Right hindlimb (tissue), 1 donor: Measurements from ENCODE around the gene RYR1.

ENCODE experiments used
- DNase-seq: peaks from one replicate; pipeline ENCODE4 v3.0.0-alpha.2; 2018

The RYR1 gene

DNA sequence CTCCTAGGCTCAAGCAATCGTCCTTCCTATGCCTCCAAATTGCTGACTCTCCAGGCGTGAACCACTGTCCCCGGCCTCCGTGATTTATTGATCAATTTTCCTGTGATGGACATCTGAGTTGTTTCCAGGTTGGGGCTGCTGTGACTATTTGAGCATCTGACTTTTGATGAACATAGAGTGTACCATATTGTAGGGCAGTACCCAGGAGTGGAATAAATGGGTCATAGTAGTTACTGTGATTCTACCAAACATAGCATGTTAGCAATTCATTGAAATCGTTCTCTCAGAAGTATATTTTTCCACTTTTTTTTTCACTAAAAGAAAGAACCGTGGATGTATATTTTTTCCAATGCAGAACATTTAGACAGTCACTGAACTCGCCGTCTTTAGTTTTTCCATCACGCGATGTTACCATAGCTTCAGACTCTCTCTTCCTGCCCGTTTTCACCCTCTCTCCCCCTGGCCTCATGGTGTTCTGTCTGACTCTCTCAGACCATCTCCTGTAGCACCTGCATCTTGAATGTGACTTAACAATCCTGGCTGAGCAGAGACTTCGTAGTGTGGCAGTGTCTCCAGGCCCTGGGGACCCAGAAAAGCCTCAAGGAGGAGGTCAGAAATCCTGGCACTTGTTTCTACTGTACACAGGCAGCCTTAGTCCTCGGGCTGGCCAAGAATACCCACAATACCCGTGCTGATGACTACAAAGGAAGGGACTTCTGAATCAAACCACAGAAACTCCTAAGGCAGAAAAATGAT is 4.3 kb upstream of the RYR1 start:
- DNase-seq, result no peak

DNA sequence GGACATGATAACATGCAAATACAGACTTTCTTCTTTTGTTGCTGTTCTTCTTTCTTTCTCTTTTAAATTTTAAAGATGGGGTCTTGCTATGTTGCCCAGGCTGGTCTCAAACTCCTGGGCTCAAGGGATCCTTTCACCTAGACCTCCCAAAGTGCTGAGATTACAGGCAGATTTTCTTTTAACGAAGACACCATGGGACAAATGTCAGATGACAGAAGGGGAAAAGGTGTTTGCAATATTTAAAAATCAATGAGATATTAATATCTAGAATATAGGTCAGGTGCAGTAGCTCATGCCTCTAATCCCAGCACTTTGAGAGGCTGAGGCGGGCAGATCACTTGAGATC is 3.7 kb upstream of the RYR1 start:
- DNase-seq, result no peak

DNA sequence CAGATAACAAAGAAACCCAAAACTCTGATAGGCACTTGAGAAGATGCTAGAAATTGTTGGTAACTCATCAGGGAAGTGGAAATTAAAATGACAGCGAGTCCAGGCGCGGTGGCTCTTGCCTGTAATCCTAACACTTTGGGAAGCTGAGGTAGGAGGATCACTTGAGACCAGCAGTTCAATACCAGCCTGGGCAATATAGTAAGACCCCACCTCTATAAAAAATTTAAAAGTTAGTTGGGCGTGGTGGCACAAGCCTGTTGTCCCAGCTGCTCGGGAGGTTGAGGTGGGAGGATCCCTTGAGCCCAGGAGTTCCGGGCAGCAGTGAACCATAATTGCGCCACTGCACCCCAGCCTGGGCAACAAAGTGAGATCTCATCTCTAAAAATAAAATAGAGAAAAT is 2.6 kb upstream of the RYR1 start:
- no peak for DNase-seq

DNA sequence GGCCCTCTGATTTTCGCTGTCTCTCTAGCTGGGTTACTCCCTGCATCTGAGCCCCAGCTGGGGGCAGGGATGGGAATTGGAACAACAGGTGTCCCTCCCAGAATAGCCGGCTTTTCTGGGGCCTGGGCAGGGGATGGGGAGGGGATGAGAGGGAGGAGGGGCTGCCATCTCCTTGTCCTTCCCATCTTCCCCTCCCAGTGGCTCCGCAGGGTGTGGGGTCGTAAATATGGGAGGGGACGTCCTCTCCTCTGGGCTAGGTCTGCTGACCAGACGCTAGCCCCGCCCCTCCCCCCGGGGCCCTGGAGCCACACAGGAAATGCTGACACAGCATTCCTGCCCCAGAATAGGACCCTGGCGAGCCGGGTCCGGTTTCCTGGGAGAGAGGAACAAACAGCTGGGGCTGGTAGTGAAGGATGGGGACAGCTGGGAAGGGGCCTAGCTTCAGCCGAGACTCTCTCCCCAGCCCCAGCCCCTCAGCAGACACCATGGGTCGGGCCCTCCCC is 1.1 kb downstream of the RYR1 start:
- peak; percentile 90 for DNase-seq

GRCh38 chr19:38437295-38437694 is 3.8 kb downstream of the RYR1 start:
- DNase-seq, result no peak

- no peak for DNase-seq
These were observed 4.4 kb downstream of the RYR1 start for GRCh38 chr19:38437917-38438316.

DNA sequence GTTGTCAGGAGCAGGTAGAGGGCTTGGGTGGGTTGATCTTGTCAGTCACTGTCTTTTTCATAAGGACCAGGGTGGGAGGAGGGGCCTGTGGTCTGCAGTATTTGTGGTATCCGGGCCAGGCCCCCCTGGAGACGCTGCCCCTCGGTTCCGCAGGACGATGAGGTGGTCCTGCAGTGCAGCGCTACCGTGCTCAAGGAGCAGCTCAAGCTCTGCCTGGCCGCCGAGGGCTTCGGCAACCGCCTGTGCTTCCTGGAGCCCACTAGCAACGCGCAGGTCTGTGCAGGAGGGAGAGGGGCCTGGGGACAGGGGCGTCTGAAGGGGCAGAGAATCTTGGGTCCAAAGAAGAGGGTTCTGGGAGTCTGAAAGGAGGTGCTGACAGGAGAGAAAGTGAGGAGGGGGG is 7.1 kb downstream of the RYR1 start:
- DNase-seq, result no peak

DNA sequence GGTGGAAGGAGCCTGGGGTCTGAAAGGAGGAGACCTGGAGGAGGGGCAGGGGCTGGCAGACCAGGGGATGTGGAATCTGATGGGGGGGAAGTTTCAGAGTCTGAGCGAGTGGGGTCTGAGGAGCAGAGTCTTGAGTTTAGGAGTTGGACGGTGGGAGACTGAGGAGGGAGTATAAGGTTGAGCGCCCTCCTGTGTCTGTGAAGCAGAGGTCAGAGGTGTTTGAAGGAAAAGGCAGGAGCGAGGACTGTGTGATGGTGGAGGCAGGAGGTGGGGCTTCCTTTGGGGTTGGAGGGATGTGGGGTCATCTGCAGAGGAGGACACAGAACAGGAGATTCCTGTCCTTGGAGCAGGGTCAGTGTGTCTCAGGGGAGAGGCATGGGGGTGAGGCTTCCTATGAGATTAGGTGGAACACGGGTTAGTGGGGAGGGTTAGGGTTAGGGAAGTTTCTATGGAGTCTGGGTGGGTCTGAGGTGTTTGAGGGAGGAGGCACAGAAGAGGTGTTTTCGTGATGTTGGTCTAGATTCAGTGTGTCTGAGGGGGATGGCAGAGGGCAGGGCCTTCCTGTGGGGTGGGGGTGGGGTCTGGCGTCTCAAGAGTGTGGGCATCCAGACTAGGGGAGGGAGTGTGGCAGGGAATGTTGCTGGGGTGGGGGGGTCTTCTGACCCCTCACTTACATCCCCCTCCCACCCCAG is 8.3 kb downstream of the RYR1 start:
- DNase-seq, result no peak

DNA sequence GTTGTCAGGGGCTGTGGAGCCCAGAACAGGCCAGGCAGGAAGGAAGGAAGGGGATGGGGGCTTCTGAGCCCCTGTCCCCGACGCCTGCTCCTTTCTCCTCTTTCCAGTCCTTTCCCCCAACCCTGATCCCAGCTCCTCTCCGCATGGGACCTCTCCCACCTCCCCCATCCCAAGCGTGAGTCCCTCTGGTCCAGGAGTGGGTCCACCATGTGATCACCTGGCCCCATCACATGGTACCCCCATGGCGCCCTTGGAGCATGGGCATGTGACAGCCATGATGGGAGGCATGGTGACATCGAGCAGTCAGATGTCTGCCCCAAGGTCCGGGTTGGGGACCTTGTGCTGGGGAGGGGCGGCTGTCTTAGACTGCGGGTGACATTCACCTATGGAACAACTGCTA is 9.2 kb downstream of the RYR1 start:
- DNase-seq, result no peak

DNA sequence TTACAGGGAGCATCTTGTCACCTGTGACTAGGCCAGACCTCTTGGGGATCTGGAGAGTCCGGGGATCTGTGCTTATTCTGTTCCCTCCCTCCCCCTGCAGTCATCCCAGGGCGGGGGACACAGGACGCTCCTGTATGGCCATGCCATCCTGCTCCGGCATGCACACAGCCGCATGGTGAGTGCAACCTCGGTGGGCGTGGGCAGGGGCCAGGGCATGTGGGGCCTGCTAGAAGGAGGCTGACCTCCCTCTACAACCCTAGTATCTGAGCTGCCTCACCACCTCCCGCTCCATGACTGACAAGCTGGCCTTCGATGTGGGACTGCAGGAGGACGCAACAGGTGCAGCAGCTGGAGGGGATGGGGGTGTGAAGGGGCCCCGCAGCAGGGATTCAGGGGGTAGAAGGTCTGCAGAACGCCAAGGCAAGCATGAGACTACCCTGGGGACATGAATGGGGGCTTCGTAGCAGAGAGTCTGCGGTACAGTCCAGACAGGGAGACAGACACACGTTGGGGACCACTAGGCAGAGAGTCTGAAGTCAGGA is 10.0 kb downstream of the RYR1 start:
- no peak for DNase-seq

GRCh38 chr19:38444026-38444425 is 10.5 kb downstream of the RYR1 start:
- no peak for DNase-seq

DNA sequence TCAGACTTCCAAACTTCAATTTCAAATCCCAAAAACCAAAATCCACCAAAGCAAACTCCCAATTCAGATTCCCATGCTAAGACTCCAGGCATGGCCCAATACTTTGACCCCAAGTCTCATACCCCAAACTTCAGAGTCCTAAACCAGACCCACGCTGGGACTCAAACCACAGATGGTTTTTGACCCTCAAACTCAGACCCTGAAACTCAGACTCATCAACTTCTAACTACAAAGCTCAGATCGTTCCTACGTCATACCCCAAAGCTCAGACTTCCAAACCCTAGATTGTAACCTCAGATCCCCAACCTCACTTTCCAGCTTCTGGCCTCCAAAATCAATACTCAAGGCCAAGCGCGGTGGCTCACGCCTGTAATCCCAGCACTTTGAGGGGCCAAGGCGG is 11.9 kb downstream of the RYR1 start:
- DNase-seq, result no peak

GRCh38 chr19:38448225-38448624 is 14.7 kb downstream of the RYR1 start:
- DNase-seq, result no peak

DNA sequence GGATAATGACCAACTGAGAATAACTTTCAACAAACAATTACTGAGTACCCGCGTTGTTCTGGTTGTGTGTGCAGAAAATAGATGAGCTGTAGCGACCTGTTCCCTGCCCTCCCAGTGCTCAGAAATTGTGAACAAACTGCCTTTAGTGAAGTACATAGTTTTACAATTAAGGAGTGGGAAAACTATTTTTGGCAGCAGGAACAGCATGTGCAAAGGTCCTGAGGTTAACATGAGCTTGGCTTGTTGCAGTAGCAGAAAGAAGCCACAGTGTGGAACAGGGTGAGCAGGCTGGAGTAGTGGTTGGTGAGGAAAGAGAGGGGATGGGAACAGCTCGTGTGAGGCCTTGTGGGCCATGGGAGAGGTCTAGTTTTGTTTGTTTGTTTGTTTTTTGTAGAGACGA is 16.0 kb downstream of the RYR1 start:
- DNase-seq, result no peak

GRCh38 chr19:38451036-38451435 is 17.5 kb downstream of the RYR1 start:
- no peak for DNase-seq

DNA sequence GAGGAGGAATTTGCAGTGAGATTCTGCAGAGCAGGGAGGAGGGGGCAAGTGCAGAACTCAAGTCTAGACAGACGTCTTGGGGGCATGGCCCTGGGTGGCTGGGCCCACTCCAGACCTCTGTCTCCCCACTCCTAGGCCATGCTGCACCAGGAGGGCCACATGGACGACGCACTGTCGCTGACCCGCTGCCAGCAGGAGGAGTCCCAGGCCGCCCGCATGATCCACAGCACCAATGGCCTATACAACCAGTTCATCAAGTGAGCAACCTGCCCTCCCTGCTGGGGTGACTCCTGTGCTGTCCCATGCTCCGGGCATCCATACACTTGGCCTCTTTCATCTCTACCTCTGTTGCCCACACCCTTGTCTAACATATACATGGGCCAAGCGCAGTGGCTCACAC is 18.1 kb downstream of the RYR1 start:
- DNase-seq, result no peak

GRCh38 chr19:38452430-38453366 is 19.2 kb downstream of the RYR1 start:
- no peak for DNase-seq

DNA sequence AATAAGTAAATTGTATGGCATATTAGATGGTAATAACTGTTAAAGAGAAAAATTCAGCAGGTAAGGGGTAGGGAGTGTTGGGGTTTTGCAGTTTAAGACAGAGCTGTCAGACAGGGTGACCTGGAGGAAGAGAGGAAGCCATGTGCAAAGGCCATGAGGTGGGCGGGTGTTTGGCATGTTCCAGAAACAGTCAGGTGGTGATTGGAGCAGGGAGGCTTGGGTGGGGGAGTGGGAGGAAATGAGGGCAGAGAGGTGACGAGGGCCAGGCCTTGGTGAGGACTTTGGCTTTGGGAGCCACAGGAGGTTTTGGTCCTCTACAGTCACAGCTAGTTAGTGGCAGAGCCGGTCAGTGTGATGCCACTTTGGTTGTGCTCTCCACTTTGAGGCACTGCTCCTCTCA is 20.1 kb downstream of the RYR1 start:
- no peak for DNase-seq

GRCh38 chr19:38455031-38455430 is 21.5 kb downstream of the RYR1 start:
- DNase-seq, result no peak

DNA sequence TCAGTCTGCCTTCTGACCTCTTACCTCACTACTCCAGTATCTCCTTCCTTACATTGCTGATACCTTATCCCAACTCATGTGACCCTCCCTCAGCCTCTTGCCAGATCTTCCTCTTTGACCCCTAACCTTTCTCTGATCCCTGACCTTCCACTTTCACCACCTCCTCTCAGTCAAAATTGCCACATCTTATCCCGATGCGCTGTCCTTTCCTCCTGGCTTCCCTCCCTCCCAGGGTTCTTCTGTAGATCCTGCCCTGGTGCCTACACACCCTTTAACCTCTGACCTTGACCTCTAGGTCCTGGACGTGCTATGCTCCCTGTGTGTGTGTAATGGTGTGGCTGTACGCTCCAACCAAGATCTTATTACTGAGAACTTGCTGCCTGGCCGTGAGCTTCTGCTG is 23.7 kb downstream of the RYR1 start:
- no peak for DNase-seq

DNA sequence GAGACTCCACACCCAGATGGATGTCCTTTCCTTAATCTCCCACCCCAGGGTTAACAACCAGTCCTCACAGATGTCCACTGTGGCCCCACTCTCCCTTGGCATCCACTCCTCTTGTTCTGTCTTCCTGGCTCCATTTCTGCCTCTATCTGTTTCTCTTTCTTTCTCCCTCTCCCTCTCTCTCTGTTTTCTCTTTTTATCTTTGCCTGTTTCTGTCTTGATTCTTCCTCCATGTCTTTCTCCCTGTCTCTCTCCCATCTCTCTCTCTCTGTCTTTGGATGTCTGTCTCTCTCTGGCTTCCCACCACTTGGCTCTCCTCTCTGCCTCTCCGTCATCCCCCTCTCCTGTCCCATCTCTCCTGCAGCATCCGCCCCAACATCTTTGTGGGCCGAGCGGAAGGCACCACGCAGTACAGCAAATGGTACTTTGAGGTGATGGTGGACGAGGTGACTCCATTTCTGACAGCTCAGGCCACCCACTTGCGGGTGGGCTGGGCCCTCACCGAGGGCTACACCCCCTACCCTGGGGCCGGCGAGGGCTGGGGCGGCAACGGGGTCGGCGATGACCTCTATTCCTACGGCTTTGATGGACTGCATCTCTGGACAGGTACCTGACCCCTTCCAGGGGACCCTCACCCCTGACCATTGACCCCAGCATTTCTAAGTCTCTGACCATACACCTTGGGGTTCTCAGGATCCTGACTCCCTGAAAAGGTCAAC is 24.4 kb downstream of the RYR1 start:
- no peak for DNase-seq

DNA sequence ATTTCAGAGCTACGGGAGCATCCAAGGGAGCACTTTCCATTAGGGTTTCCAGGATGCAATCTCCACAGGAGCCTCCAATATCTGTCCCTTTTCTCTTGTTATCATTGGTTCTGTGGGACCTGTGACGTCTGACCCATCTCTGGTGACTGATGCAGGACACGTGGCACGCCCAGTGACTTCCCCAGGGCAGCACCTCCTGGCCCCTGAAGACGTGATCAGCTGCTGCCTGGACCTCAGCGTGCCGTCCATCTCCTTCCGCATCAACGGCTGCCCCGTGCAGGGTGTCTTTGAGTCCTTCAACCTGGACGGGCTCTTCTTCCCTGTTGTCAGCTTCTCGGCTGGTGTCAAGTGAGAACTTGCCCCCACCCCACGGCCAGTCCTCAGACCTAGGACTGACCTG is 25.5 kb downstream of the RYR1 start:
- no peak for DNase-seq

DNA sequence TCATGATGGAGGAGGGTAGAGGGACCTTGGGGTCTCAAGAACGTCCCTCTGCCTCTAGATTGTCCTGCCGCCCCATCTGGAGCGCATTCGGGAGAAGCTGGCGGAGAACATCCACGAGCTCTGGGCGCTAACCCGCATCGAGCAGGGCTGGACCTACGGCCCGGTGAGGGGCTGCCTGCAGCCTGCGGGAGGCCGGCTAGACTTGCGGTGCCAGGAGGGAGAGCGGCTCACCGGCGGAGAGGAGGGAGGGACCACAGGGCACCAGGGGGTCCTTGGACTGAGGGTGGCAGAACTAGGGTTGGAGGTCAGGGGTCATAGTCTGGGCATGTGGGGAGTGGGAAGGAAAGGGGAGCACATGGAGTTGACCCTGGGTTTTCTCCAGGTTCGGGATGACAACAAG is 29.9 kb downstream of the RYR1 start:
- DNase-seq, result no peak
